GM18498 (cell line): ENCODE measurements around the gene SLC25A4.

Source experiments
- ATAC-seq: cut with Tn5 transposase; IDR thresholded peaks from one replicate; pipeline ENCODE4 v1.9.1; 2021; ENCODE audit warnings: mild to moderate bottlenecking, moderate library complexity; ENCODE audit not compliant: unreplicated experiment

SLC25A4 gene

DNA sequence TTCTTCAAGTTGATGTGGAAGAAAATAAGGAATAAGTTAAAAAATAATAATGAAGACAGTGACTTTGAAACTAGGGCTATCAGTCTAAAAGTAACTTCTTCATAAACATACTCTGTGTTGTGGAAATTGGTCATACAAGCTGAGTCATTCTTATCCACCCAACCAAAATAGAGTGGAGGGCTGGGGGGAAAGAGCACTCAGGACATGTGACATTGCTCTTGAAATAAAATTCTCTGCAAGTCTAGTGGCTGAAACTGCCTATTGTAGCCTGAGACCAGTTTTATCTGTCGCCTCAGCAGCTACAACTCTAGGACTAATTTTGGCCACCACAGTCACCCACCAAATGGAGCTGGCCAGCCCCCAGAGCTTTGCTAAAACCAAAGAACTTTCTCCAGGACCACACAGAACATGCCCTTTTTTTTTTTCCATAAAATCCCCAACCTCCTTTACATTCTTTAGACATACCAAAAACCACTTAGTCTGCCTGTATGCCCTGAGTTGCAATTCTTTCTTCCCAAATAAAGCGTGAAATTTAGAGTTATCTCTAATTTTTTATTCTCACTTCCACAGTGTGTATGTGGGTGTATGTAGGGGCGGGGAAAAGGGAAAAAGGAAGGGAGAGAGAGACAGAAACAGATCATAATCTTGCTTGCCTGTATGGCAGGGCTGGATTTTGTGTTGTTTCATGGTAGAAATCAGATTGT is 23.0 kb upstream of the SLC25A4 start:
- no peak for ATAC-seq

DNA sequence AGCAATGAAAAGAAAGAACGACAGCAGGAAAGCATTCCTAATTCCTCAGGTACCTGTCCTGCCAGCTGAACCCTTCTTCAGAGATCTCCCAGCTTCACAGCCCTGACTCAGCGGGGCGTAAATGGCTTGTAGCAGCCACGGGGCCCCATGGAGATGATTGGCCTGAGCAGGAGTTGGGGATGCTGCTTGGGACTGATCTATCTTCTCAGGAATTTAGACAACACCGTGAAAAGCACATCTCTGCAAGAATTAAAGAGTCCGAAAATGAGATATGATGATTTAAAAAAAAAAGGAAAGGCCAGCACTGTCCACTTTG is 22.5 kb upstream of the SLC25A4 start:
- ATAC-seq, result no peak

DNA sequence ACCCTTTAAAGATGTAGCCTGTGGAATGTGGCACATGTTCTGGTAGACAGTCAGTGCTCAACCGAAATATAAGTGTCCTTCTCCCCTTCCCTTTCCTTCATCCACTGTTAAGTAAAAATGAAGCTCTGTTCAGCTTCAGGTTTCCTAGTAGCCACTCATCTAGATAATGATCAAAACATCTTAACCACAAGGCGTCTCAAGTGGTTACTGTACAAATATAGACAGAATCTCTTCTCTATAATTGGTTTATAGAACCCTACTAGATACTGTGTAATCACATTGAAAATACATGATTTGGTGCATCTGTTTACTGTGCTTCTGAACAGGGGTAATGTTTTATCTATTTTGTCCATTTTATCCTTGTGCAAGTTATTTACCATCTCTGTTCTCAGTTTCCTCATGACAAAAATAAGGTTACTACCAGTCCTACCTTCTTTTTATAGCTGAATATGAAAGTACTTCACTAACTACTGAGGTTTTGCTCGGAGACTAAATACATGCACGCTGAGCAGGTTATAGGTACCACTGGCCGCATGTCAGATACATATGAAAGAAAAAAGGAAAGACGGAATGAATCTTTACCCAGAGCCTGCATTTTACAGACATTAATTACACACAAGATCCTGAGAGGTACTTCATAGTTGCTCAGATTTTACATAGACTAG is 20.3 kb upstream of the SLC25A4 start:
- peak; percentile 83 for ATAC-seq

DNA sequence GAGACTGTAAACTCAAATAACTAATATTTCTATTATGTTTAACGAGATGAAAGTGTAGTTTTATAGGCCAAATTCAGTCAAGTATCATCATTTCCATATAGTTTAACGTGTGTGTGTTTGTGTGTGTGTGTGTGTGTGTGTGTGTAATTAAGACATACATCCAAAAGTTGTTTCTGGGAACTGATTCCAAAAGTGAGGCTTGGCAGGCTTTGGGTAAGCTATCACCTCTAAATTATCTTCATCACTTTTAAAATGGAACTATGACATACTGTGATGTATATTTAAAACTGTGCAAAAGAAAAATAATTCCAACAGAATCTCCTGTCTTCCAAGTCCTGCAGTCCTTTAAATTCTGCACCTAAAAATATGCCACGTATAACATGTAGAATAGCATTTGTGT is 19.1 kb upstream of the SLC25A4 start:
- ATAC-seq, result no peak

DNA sequence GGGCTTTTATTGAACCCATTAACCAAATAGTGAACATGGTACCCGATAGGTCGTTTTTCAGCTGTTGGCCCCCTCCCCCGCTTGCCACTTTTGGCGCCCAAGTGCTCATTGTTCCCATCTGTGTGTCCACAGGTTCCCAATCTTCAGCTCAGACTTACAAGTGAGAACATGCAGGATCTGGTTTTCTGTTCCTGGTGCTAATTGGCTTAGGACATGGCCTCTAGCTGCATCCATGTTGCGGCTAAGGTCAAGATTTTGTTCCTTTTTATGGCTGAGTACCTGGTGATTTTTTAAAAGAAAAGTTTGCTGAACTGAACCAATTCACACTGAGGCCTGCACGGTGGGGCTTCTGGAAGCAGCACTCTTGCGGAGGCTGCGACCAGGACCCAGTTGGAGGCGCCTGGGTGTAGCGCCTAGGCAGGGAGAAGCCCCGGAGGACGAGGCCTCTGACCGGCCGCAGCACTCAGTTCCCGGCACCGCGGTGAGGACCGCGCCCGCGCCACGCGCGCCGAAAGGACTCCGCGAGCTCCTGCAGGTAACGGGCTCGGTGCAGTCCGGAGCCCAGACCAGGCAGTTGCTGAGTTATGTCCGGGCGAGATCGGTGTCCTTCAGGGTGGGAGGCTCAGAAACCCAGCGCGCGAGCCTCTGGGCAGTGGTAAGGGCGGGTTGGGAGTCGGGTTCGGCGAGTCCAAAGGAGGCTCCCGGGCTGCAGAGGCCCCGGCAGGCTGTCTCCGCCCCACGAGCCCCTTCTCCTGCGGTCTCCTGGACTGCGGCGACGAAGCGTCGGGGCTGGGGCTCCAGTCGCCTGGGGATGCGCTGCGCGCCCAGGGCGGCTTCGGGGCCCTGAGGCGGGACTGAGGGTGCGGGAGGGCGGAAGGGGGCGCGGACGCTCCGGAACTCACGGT is 15.8 kb upstream of the SLC25A4 start:
- no peak for ATAC-seq

DNA sequence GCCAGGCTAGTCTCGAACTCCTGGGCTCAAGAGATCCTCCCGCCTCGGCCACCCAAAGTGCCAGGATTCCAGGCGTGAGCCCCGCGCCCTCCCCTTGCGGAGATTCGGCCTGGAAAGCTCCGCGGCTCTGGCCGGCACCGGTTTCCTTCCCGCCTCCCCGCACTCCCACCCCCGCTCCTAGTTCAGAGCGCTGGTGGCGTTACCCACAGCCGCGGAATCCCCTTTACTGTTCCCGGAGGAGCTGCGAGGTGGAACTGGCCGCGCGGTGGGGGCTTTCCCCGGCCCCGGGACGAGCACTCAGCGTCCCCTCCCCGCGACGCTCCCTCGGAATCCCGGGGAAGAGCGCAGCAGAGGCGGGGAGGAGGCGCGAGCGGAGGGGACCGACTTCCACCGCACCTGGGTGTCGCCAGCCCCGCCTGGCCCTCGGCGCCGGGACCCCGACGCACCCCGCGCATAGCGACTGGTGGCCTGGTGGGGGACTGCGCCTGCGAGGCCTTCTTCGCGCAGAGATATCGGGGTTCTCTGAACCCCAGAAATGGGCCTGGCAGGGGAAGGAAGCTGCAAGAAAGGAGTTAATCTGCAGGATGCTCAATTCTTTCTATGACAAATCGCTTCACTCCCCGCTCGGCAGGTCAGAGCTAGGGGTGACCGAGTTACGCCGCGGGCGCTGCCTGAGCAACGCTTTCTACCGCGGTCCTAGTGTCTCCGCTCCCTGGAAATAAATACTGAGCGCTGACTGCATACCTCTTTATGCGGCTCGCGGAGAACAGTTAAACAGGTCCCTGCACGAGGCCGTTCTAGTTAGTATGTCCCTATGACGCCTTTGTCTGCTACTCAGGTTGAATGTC is 14.6 kb upstream of the SLC25A4 start:
- peak; percentile 66 for ATAC-seq

DNA sequence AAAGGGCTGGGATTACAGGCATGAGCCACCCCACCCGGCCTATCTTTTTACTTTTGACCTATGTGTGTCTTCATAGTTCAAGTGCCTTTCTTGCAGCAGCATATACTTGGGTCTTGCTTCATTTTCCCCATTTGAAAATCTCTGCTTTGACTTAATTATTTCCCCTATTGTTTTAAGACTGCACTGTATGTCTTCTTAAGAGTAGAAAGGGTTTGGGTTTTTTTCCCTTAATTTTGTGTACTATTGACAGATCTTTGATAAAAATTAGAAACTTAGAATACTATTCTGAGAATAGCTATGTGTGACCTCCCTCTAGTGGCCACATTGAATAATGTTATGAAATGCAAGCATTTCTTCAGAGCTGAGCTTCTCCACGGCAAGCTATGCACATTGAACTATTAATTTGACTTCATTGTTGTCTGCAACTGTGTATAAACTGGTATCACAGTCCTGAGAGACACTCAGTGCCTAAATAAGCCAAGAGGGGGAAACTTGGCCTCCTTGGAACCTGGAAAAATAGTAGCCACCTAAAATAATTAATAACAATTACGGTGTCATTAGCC is 8.7 kb upstream of the SLC25A4 start:
- ATAC-seq, result peak; percentile 64

DNA sequence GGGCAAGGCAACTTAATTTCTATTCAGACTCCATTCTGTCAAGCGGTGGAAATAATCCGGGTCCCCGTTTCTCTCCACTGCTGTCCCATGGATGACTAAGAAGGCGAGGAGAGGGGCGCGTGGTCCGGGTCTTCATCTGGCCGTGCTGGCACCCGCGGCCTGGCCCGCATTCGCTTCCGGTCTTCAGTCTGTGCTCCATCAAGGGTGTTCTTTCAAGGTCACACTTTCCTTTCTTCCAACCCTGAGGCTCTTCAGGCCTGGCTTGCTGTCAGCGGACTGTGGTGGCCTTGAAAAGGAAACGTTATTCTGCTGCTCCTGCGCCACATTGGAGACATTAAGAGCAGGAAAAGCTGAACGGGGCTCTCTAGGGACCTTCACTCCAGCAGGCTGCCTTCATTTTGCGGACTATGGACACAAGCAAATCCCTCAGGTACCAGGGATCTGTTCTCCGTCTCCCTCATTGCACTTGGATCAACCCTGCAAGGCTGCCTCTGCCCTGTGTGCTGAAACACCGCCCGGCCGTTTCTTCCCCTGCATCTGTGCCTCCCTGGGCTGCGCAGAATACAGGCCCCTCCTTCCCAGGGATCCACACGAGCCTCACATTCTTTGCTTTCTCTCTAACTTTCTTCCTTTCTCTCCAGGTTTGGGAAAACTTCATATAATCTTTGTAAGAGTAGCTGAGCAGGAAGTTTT is 5.7 kb upstream of the SLC25A4 start:
- ATAC-seq, result no peak

DNA sequence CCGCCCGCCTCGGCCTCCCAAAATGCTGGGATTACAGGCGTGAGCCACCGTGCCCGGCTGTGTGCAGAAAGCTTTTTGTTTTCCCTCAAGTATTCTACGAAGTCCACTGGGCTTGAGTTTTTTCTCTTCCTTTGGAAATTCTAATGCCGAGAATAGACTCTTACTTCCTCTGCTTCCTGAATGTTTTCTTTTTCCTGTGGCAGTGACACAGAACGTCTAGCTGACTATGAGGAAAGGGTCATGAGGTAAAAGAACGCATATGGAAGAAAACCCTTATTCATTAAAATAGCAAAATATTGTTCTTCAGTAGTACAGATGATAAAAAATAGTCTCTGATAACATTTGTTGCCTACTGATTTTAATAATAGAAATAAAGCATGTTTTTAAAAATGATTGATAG is 4.9 kb upstream of the SLC25A4 start:
- no peak for ATAC-seq

DNA sequence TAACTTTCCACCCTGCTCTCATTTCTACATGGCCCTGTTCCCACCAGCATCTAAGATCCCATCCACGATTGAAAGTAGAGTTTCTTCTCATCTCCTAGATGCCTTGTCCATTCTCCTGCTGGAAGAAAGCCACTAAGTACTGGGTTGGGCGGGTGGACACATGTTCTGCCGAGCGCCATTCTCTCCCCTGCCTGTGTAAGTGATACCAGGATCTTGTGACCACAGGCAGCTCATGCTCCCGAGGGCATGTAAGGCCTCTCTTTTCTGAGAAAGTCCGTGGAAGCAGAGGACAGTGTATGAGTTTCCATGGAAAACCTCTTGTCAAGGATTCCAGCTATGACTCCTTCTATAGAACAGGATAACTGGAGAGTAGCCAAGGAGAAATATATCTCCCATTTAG is 3.3 kb upstream of the SLC25A4 start:
- ATAC-seq, result no peak

DNA sequence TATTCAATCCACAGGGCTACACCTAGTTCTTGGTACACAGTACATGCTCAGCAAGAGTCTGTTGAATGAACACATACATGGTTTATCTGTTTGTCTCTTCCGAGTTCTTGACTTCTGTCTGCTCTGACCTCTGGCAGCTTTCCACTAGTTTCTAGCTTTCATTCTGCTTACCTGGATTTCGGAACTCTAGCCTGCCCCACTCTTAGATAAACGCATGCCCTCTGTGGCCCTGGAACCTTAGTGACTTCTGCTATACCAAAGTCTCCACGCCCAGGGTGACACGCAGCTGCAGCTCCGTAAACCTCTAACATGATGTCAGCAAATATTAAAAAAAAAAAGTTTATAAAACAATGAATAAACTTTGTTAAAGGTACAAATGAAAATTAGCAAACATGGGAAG is 1.3 kb upstream of the SLC25A4 start:
- no peak for ATAC-seq

DNA sequence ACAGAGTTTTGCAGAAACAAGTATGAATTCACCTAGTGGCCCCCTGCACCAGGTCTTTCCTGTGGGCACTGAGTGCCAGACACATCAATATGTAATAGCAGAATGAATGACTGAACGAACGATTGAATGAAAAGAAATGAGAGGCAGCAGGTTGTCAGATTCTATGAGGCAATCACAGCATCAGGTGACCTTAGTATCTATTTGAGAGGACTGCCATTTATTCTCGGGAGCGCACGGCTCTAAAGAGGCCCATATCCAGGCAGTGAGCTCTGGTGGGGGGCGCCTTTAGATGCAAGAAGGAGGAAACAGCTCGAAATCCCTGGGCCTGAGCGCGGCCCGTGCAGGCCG is 528 bp upstream of the SLC25A4 start:
- no peak for ATAC-seq

DNA sequence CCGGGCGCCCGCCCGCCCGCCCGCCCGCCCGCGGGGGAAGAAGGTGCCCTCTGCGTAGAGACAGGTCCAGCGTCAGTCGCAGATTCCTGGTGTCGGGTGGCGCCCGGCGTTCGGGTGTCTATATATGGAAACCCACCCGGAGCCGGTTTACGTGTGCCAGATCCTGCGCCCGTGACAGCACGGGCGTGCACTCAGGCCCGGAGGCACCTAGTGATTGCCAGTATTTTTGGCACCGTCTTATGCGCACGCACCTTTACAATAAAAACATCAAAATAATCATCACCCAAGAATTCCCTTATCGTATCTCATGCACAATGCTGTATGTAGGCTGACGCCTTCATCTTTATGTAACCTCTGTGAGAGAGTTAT is 519 bp downstream of the SLC25A4 start:
- ATAC-seq, result peak; percentile 42

DNA sequence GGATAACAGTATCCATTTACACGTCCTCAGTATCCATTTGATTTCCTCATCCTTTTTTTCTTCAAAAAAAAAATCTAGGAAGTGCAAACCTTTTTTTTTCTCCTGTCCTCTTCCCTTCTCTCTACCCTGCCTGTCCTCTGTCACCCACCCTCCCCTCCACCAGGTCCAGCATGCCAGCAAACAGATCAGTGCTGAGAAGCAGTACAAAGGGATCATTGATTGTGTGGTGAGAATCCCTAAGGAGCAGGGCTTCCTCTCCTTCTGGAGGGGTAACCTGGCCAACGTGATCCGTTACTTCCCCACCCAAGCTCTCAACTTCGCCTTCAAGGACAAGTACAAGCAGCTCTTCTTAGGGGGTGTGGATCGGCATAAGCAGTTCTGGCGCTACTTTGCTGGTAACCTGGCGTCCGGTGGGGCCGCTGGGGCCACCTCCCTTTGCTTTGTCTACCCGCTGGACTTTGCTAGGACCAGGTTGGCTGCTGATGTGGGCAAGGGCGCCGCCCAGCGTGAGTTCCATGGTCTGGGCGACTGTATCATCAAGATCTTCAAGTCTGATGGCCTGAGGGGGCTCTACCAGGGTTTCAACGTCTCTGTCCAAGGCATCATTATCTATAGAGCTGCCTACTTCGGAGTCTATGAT is 1.7 kb downstream of the SLC25A4 start:
- no peak for ATAC-seq

DNA sequence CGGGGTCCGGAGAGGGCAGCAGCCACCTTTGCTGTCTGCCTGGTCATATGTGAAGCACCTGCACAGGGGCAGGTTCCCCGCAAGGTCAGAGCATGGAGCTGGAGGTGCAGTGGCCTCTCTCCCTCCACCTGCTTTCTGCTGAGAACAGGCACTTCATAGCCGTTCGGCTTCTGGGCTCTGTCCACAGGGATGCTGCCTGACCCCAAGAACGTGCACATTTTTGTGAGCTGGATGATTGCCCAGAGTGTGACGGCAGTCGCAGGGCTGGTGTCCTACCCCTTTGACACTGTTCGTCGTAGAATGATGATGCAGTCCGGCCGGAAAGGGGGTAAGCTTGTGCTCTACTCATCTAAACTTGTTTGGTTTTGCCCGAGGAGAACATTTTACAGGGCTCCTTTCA is 2.5 kb downstream of the SLC25A4 start:
- ATAC-seq, result no peak

DNA sequence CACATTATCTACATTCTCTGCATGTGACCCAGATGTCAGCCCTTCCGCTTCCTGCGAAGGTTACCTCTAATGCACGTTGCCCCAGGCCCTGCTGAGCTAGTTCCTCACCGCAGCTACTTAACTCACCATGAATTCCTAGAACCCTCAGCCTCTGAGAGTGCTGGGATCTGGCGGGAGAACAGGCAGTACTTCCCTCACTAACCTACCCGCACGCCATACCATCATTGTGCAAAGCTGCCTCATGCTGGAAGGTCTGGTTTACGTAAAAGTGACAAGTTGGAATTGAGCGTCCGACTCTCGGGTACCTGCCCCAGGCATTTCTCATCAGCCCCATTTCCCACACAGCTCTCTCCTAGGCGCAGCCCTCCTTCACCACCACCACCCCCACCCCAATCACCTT is 6.3 kb downstream of the SLC25A4 start:
- no peak for ATAC-seq

DNA sequence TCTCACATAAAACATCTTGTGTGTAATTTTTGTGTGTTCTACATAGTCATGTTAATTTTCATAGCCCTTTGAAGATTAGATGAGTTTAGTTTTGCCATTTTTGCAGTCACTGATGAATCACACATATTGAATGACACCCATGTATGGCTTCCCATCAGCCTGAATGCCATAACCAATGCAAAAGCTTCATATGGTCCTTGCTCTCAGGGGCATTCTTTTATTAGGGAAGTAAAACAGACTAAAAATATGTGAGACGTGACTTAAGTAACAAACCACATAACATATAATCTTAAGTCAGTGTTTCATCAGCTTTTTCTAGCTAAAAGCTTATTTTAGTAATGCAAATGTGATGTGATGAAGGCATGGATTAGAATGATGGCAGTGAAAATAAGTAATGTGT is 8.2 kb downstream of the SLC25A4 start:
- no peak for ATAC-seq

DNA sequence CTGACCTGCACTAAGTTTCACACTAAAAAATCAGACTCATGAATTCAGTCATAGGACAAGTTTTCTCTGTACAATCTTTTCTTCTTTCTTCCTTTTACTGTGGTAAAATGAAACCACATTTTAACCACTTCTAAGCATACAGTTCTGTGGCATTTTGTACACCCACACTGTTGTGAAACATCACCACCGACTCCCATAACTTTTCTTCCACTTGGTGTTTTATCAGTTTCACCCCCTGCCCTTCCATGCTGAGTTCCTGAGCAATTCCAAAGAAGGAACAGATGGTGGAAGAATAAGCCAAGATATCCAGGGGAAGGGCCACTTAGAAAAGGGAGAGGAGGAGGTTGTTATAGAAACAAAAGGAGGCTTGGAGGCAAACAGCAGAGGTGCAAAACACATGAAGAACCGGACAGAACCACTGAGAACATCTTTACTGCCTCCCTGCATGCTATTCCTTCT is 22.6 kb downstream of the SLC25A4 start:
- peak; percentile 94 for ATAC-seq

DNA sequence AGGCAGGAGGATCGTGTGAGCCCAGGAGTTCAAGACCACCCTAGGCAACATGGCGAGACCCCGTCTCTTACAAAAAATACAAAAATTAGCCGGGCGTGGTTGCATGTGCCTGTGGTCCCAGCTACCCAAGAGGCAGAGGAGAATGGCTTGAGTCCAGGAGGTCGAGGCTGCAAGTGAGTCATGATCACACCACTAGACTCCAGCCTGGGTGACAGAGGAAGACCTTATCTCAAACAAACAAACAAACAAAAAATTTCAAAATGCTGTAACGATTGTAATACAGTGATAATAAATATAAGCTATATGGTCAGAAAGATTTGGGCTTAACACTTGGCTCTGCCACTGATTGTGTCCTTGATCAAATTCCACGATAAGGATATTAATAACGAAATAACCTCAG is 24.2 kb downstream of the SLC25A4 start:
- no peak for ATAC-seq
